ENCODE results near the gene LRPAP1.
A peak's percentile ranks its signal among the peaks of the same experiment; 100 is the strongest.
"Not testable (repeated sequence)": the region's sequence is repeated elsewhere in the genome, so short reads cannot be mapped to it uniquely, and the experiment has no call there.

The LRPAP1 gene

DNA sequence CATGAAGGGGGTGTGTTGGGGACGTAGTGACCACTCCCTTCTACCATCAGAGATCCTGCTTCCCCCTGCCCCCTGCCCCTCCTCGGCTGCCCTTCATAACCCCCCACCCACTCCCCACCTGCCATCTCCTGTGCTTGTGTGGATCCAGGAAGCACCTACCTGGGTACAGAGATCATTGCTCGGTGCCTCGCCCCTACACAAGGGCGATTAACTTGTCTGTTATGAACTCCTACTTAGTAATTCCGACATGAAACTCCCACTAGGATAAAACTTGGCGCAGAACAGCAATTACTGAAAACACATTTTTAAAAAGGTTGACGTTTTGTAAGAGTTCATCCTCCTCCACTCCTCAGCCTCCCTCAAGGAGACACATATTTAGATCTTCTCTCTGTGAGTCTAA is 11.2 kb upstream of the LRPAP1 start:
- DNase-seq: peak in 19 of 42 donors; percentile 10 to 86 (median 58)
- intact Hi-C loops (cut with DNase I): not testable (repeated sequence)

DNA sequence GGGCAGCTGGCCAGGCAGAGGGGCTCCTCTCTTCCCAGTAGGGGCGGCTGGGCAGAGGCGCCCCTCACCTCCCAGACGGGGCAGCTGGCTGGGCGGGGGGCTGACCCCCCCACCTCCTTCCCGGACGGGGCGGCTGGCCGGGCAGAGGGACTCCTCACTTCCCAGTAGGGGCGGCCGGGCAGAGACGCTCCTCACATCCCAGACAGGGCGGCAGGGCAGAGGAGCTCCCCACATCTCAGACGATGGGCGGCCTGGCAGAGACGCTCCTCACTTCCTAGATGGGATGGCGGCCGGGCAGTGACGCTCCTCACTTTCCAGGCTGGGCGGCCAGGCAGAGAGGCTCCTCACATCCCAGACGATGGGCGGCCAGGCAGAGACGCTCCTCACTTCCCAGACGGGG is 6.7 kb upstream of the LRPAP1 start:
- intact Hi-C loops (cut with DNase I); DNase-seq: not testable (repeated sequence)

GRCh38 chr4:3535812-3536211 is 3.6 kb upstream of the LRPAP1 start:
- intact Hi-C loops (cut with DNase I): not testable (repeated sequence)

GRCh38 chr4:3533423-3533820 is 1.2 kb upstream of the LRPAP1 start:
- DNase-seq: peak in 1 of 42 donors; percentile 4
- intact Hi-C loops (cut with DNase I): no loop called here

More at GRCh38 chr4:3535812-3536211, 3.6 kb upstream of the LRPAP1 start:
- peak in 1 of 42 donors; percentile 29 for DNase-seq

GRCh38 chr4:3532751-3533422 is 665 bp upstream of the LRPAP1 start:
- DNase-seq: peak in 3 of 42 donors; percentile 18 to 62 (median 19)
- intact Hi-C loops (cut with DNase I): no loop called here

GRCh38 chr4:3531318-3531878 is 824 bp downstream of the LRPAP1 start:
- peak in 2 of 42 donors; percentile 12 to 44 for DNase-seq
- intact Hi-C loops (cut with DNase I): no loop called here

DNA sequence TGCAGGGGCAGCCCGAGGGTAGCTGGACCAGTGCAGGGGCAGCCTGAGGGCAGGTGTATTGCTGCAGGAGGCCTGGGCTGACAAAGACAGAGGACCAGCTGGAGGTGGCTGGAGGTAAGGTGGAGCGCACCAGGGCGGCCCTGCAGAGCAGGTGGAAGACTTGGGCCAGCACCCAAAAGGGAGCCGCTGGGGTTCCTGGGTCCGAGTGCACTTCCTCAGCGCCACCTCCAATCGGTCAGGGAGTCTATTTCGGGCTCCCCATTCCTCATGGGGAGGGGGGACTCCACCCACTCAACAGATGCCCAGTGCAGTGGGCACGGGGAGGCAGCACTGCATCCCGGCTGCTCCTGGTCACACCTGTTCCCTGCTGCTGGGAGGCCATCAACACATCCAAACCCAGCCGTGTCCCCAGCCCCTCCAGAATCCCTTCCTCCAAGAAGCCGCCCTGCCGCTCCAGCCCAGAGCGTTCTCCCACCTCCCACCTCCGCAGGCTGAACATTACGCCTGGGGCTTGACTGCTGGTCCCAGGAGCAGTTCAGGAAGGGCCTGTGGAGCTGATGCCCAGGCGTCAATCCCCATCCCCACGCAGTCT is 1.5 kb downstream of the LRPAP1 start:
- intact Hi-C loops (cut with DNase I): no loop called here
- peak in 3 of 42 donors; percentile 9 to 49 (median 21) for DNase-seq

GRCh38 chr4:3530051-3530450 is 2.2 kb downstream of the LRPAP1 start:
- intact Hi-C loops (cut with DNase I): no loop called here
- peak in 3 of 42 donors; percentile 5 to 40 (median 21) for DNase-seq

DNA sequence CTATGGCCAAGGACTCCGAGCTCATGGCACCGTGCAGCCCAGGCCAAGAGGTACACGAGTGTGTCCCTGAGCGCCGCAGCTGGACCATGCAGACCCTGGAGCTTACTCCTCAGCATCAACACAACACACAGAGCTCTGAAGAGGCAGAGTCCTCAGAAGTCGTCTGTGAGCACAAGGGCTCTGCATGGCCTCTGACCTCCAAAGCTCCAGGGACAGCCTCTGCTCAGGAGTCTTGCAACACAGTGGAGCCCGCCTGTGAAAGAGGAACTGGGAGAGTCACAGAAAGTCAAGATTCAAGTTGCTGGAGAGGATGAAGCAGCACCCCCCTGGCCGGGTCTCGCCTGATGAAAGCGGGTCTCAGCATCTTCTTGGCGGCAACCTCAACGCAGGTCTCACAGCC is 2.9 kb downstream of the LRPAP1 start:
- peak in 18 of 42 donors; percentile 27 to 71 (median 54) for DNase-seq
- intact Hi-C loops (cut with DNase I): no loop called here

- intact Hi-C loops (cut with DNase I): no loop called here
- DNase-seq: peak in 6 of 42 donors; percentile 2 to 37 (median 12)
Measured at GRCh38 chr4:3527914-3528876, 4.0 kb downstream of the LRPAP1 start.

DNA sequence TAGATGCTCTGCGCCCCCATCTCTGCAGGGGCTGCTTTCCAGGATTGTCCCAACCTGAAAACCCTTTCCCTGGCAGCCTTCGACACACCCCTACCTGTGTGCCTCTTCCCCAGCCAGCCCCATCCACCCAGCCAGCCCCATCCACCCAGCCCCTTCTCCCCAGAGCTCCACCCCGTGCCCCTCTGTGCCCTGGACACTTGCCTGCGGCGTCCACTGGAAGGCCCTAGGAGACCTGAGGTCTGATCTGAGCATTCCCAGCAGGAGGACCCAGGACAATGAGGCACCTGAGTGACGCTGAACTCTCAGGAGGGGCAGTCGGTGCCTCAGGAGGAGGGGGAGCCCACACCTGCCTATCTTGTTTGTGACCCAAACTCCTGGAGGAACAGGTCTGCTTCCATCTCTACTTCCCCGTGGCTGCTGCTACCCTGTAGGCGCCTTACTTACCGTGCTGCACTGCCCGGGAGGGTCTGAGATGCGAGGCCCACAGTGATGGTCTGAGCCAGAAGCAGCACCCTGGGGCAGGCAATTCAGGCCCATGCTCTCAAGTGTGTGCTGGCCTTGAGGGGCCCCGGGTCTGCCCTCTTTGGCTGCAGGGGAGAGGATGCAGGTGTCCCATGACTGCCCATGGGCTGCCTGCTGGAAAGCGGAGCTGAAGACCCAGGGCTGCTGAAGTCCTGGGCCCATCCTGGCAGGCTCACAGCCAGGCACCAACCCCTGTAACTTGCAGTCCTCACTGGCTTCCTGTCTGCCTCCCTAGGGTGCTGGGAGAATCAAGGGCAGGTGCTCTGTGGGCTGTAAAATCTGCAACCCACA is 4.9 kb downstream of the LRPAP1 start:
- intact Hi-C loops (cut with DNase I): no loop called here
- DNase-seq: peak in 8 of 42 donors; percentile 2 to 42 (median 7)

GRCh38 chr4:3526456-3526855 is 5.8 kb downstream of the LRPAP1 start:
- intact Hi-C loops (cut with DNase I): no loop called here
- peak in 13 of 42 donors; percentile 9 to 66 (median 40) for DNase-seq

- intact Hi-C loops (cut with DNase I): no loop called here
- peak in 14 of 42 donors; percentile 4 to 48 (median 22) for DNase-seq
Measured at GRCh38 chr4:3525532-3526430, 6.4 kb downstream of the LRPAP1 start.

DNA sequence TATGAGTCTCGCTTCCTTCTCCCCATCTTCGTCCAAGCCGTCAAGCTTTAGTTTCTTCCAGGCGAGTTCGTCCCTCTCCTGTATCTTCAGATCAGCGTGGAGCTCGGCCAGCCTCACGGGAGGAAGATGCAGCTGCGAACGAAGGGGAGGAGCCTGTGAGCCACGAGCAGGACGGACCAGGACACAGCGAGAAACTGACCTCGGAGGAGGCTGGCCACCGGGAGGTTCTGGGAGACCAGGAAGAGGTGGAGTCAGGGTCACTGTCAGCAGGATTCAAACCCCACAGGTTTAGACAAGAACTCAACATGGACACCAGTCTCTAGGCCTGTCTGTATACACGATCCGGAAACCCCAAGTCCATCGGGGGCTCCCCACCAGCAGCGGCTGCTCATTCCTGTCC is 7.3 kb downstream of the LRPAP1 start:
- intact Hi-C loops (cut with DNase I): no loop called here
- peak in 19 of 42 donors; percentile 4 to 45 (median 18) for DNase-seq

DNA sequence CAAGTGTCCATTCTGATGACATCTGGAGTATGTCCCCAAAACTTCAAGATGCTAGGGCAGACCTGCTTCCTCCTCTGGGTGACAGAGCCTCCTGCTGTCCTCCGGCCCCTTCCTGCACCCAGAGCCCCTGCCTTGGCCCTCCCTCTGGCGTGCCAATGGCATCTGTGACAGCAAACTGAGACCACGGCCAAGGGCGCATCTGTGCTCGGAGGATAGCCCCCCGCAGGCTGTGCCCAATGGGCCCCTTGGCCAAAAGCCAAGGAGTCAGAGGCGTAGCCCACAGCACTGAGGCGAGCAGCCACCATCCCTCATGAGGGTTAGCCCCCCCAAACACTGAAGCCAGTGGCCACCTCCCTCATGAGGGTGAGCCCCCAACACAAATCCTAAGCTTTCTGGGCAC is 7.9 kb downstream of the LRPAP1 start:
- intact Hi-C loops (cut with DNase I): no loop called here
- peak in 15 of 42 donors; percentile 1 to 35 (median 6) for DNase-seq

DNA sequence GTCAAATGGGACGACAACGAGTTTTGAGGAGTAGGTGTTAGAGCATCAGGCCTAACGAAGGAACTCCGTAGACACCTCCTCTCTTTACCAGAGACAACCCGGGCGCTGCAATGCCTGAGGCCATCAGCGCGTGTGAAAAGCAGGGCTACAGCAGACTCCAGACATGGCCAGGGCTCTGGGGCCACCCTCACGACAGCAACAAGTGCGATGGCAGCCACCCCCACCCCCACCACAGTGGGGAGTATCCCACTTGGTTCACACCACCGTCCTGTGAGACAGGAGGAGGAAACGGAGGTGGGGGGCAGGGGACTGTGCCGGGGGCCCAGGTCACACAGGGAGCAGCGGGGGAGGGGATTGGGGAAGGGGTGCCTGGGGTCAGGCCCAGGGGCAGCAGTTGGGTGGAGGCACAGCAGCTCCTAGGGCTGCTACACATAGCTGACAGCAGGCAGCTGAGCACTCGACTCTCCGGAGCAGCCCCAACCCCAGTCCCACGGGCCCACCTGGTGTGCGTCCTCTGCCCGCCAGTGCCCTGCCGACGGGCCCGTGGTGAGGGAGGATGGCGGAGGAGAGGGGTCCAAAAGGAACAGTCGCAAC is 8.5 kb downstream of the LRPAP1 start:
- peak in 17 of 42 donors; percentile 7 to 72 (median 40) for DNase-seq
- intact Hi-C loops (cut with DNase I): no loop called here

- intact Hi-C loops (cut with DNase I): no loop called here
- DNase-seq: peak in 12 of 42 donors; percentile 1 to 39 (median 12)
Measured at GRCh38 chr4:3523146-3523627, 9.0 kb downstream of the LRPAP1 start.

All from head of caudate nucleus (tissue), 42 donors.